HTR-8/SVneo (cell line): ENCODE results near the gene RRAGC.

ENCODE experiments used
- DNase-seq: peaks from one replicate; pipeline ENCODE4 v3.0.0; 2011; ENCODE audit warnings: low spot score, mixed read lengths; ENCODE audit not compliant: insufficient read length
- FAIRE-seq: peaks from 2 replicates; lab custom pipeline; 2011; peaks lifted over from hg19 to GRCh38; lab: Jason Lieb, UNC

Gene RRAGC, protein sequence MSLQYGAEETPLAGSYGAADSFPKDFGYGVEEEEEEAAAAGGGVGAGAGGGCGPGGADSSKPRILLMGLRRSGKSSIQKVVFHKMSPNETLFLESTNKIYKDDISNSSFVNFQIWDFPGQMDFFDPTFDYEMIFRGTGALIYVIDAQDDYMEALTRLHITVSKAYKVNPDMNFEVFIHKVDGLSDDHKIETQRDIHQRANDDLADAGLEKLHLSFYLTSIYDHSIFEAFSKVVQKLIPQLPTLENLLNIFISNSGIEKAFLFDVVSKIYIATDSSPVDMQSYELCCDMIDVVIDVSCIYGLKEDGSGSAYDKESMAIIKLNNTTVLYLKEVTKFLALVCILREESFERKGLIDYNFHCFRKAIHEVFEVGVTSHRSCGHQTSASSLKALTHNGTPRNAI

DNA sequence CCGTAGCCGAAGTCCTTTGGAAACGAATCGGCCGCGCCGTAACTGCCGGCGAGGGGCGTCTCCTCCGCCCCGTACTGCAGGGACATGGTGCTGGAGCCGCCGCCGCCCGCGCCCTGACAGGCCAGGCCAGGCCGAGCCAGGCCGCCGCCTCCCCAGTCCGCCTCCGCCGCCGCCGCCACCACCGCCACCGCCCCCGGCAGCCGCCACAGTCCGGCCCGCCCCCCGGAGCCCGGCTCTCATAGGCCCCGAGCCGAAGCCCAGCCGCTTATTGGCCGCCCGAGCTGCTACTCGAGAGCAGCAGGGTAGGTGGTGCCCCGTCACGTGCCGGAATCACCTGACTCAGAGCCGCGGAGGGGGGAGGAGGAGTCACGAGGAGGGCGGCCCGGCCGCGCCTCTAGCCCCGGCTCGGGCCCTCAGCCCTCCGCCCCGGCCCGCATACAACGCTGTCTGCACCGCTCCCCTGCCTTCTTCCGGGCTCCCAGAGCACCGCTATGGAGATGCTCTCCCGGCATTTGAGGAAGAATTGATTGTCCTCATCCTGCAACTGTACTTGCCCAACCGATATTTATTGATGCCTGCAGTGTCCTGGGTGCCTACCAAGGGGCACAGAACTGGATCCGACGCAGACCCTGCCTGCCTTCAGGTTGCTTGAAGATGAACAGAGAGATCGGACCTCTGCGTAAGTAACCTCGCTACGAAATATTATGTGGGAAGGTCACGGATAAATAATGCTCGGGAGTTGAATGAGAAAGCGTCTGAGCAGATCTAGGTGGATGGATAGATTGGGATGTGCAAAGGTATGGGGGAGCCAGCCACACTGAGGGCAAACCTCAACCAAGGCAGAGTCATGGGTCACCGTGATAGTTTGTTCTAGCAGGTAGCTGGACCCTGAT is at the start of gene RRAGC:
Gene RRAGC, minus strand, starts transcription at position 212 of the 893 bp plus-strand sequence. Its CDS starts 126 bp downstream, at position 86.
- FAIRE-seq (peak; percentile 28), DNase-seq (peak; percentile 99)

DNA sequence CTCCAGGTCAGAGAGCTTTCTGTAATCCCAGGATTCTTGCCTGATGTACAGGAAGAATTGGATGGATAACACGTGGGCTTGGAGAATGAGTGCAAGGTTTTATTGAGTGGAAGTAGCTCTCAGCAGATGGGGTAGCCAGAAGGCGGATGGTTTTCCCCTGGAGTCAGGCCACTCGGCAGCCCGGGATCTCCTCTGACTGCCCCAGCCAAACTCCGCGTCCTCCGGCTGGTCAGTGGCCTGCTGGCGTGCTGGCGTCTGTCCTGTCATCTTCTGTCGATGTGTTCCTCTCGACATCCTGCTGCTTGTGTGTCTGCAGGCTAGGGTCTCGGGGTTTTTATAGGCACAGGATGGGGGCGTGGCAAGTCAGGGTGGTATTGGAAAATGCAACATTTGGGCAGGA is 49.2 kb upstream of the RRAGC start:
- FAIRE-seq (no peak), DNase-seq (no peak)

DNA sequence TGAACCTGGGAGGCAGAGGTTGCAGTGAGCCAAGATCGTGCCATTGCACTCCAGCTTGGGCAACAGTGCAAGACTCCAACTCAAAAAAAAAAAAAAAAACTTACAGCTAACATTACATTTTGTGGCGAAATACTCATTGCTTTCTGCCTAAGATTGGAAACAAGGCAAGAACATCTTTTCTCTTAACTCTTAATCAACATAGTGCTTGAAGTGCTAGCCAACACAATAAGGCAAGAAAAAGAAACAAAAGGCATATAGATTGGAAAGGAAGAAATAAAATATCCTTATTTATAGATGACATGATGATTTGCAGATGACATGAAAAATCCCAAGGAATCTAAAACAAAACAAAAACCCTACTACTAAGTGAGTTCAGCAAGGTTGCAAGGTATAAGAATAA is 46.4 kb upstream of the RRAGC start:
- DNase-seq, result no peak
- FAIRE-seq, result no peak

DNA sequence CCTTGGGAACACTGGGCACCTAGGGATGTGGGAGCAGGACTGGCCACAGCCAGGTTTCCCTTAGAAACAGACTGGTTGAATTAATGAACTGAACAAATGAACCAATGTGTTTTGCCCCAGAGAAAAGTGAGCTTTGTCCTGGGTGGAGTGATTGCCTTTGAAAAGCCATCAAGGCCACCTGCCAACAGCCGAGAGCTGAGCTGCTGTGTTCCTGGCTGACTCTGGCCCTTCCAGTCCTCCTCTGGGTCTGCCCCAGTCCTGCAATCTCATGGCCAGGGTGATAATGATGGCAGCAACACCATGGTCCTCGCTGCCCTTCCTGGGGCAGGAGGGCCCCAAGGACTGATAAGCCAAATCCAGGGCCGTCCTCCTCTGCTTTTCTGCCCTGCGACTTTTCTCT is 40.0 kb upstream of the RRAGC start:
- DNase-seq (no peak), FAIRE-seq (no peak)

DNA sequence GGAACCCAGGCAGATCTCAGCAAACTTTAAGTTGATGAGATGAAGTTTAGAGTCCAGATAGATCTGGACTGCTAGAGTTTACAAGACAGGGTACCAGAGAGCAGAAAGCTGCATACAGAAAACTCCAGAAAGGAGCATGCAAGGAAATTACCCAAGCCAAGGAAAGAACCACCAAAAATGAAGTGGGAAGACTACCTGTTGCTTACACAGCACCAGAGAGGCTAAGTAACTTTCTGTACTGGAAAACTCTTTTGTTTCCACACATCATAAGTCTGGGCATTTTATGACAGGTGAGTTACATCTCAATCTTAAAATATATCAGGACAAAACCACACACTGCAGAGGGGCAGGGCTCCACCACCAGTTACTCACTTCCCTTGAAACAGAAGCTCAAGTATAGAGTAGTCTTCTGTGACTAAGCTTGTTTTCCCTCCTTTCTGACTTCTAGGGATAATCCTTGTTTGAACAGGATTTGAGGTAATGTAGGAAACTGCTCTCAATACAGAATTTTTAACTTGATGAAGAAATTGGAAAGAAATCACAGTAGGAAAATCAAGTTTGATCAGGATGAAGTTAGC is 39.2 kb upstream of the RRAGC start:
- no peak for FAIRE-seq

DNA sequence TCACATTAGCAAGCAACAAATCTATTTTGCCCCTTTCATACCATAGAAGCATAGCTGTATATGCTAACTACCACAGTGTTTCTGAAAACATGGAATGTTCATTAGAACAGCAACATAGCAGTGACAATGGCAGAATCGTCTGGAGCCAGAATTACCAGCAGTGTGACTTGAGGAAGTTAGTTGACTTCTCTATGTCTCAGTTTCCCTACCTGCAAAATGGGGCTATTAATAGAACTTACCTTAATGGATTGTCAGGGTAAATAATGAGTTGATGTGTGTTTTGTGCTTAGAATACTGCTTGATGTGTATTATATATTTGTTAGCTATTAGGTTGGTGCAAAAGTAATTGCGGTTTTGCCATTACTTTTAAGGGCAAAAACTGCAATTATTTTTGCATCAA is 36.6 kb upstream of the RRAGC start:
- FAIRE-seq (no peak), DNase-seq (no peak)

More for the DNA sequence above, 39.2 kb upstream of the RRAGC start:
- DNase-seq, result no peak

DNA sequence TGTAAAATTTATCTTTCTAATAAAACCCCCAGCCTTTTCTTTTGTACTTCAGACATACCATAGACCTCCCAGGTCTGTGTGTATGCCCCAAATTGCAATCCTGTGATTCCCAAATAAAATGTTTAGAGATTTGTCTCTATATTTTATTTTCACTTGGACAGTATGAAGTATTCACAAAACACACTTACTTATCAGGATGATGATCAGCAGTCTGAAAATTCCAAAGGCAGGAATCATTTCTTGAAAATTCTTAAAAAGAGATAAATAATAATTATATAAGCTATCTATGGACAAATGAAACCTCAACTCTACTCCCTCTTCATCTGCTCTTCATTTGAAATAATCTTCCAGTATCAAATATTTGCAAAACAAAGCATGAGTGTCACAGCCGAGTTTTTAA is 33.4 kb upstream of the RRAGC start:
- DNase-seq (no peak), FAIRE-seq (no peak)

DNA sequence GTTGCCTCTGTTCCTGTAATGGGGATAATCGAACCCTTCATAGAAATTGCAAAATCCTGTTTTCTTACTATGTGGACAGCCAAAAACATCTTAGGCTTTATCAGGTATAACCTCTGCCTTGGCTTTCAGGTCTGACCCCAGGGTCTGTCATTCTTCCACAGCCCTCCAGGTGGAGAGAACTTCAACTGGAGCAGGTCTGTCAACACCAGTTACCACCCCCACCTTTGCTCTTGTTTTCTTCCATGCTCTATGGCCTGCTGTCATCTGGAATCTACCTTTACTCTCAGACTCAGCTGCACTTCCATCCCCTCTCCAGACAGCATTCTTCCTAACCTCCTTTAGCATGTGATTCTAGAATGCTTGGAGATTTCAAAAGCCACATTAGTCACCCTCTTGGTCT is 32.2 kb upstream of the RRAGC start:
- FAIRE-seq (no peak), DNase-seq (no peak)

DNA sequence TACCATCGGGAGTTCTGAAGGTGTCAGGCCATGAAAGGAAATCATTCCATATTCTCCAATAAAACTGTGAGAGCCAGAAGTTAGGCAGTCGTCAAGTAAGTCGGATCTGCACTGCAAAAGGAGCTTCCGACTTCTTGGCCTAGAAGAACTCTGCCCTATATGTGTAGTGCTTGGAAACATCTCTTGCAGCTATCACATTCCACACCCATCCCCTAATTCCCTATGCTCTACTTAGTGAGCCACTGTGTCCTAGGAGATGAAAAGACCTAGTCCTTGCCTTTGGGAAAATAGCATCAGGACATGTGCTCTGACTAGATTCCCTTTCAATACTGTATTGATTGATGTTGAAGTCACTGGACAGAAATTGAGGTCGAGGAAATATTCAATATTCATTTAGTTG is 30.0 kb upstream of the RRAGC start:
- DNase-seq (no peak), FAIRE-seq (no peak)

DNA sequence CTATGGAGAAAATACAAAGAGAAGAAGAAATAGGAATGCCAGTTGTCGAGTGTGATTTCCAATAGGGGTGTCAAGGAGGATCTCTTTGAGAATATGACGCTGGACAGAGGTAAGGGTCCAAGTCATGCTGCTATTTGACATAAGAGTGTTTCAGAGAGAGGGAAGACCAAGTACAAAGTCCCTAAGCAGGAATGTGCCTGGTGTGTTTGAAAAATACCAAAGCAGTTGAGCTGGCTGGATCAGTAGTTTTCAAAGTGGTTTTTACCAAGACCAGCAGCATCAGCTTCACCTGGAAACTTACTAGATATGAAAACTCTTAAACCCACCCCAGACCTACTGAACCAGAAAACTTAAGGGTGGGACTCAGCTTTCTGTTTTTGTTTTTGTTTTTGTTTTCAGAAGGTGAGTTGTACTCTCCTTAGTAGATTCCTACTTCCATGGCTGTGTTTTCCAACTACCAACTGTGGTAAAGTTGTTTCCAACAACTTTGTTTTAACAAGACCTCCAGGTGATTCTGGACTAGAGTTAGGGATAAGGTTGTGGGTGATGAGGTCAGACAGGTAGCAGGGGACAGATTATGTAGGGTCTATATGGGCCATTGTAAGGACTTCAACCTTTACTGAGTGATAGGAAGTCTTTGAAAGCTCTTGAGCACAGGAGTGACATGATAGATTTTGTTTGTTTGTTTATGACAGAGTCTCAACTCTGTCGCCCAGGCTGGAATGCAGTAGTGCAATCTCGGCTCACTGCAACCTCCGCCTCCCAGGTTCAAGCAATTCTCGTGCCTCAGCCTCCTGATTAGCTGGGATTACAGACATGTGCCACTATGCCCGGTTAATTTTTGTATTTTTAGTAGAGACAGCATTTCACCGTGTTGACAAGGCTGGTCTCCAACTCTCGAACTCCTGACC is 29.1 kb upstream of the RRAGC start:
- DNase-seq (no peak), FAIRE-seq (no peak)

DNA sequence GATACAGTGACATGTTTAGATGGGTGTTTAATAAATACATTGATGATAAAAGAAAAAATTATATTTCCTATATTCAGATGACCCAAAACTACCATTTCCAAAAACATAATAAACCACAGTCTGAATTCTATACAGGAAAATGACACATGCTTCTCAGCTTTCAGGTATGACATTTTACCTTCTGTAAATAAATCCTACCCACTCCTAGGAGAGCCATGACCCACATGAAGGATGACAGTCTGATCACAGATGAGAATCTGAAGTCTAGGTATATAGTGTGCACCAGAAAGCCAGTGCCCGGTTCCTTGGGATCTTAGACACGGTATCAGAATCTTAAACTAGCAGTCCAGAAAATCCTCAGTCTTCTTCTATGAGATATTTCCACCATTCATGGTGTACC is 25.5 kb upstream of the RRAGC start:
- DNase-seq (no peak), FAIRE-seq (no peak)

DNA sequence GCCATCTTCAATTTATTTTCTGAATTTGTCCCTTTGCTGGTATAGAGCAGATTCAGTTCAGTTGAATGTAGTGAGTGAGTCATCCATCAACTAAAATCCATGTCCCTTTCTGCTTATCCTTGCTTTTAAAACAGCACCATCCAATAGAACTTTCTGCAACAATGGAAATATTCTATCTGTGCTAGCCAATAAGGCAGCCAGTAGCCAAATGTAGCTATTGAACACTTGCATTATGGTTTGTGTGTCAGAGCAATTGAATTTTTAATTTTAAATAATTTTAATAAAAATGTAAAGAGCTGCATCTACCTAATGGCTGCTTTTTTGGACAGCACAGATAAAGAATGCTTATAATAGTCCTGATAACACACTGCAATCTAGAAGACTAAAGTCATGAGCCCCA is 21.9 kb upstream of the RRAGC start, which contains the start of gene GJA9:
Gene GJA9, minus strand, starts transcription at position 101 of the 400 bp plus-strand sequence. CDS start 5,489 bp downstream, outside the sequence.
- no peak for FAIRE-seq
- no peak for DNase-seq

DNA sequence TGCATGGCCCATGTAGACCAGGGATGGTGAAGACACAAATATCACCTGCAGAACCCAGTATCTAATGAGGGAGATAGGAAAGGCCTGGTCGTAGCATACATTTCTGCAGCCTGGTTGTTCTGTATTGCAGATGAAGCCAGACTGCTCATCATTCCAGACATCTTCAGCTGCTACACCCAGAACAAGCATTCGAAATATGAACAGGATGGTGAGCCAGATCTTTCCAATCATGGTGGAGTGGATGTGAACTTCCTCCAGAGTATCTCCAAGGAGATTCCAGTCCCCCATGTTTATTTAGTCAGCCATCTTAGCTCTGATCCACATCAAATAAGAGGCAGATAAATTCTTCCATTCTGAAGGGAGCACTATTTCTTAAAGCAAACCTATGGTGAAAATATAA is 16.2 kb upstream of the RRAGC start:
- no peak for DNase-seq
- no peak for FAIRE-seq

DNA sequence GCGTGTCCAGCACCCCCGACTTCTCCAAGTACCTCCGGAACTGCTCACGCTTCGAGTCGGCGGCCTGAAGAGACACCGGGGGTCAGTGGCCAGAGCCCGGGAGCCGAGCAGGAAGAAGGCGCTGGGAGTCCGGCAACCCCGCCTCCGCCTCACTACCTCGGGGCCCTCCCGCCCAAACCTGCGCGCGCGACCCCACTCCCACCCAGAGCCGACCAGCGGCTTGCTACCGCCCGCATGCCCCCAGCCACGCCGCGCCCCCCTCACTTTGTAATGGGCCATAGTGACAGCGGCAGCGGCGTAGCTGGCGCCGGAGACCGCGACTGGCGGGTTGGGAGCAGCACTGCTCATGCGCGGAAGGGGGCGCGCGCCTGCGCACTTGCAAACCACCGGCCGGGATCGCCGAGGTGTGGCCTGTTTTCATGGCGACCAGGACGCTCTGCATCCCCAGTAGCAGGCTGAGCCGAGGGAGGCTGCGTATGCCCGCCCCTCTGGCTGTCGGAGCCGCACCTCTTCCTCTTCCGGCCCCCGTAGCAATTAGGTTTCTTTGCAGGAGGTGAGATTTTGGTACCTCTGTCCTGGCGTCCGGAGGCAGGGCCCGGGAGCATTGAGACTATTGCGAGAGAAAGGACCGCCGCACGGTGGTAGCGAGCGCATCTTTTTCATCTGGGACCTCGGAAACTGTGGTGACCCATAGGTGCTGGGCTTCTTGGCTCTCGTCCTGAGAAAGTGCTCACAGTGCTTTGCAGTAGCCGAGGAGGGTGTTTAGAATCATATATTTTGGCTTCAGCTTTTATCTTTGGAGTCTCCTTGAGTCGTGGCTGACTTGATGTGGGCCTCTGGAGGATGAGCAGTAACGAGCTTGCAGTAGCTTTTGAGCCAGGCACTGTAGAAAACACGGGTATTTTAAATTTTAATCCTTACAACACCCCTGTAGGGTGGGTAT is 13.7 kb upstream of the RRAGC start, which contains the start of gene MYCBP:
Gene MYCBP, minus strand, starts transcription at position 322 of the 943 bp plus-strand sequence. Its CDS starts 43 bp downstream, at position 279.
- FAIRE-seq, result peak; percentile 94
- peak; percentile 98 for DNase-seq

DNA sequence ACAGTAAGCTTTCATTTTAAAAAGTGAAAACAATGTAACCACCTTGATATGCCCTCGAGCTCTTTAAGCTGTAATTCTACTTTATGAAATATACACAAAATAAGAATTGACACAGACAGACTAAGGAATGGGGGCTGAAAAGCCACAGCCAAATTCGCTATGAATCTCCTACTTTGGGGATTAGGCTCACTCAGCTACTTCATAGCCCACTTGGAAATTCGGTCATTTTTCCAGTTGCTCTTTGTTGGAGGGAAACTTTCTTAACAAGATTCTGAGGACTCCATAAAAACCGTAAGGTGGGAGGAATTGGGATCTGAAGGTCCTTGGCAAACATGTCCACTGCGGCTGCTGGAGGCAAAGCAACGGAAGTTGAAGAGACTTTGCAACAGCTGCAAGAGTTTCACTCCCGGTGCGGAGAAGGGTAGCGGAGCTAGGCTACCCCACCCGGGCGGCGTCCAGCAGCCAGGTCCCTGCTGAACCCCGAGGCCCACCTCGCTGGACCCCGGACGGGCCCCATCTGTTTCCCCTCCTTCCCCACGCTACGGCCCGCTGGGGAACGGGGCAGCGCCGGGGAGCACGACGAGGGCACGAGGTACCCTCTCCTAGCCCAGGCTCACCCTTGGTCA is 12.9 kb upstream of the RRAGC start:
- no peak for DNase-seq
- no peak for FAIRE-seq

DNA sequence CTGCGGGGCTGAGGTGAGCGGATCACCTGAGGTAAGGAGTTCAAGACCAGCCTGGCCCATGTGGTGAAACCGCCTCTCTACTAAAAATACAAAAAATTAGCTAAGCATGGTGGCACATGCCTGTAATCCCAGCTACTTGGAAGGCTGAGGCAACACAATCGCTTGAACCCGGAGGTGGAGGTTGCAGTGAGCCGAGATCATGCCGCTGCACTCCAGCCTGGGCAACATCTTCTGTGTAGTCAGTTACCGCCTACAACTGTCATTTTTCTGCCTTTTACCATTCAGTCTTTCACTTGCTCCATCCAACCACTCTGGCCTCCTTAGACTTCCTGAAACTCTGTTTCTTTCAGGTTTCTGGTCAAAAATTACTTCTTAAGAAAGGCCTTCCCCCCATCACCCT is 11.4 kb upstream of the RRAGC start:
- FAIRE-seq (no peak), DNase-seq (no peak)

DNA sequence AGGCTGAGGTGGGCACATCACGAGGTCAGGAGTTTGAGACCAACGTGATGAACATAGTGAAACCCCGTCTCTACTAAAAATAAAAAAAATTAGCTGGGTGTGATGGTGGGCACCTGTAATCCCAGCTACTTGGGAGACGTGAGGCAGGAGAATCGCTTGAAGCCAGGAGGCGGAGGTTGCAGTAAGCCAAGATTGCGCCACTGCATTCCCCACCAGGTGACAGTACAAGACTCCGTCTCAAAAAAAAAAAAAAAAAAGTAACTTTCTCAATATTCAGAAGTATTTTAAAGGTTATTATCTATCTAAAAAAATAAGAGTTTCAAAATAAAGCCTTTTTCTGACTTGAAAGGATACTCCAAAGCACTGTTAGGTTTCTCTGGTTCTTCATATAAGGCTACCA is 7.6 kb upstream of the RRAGC start:
- FAIRE-seq, result no peak

DNA sequence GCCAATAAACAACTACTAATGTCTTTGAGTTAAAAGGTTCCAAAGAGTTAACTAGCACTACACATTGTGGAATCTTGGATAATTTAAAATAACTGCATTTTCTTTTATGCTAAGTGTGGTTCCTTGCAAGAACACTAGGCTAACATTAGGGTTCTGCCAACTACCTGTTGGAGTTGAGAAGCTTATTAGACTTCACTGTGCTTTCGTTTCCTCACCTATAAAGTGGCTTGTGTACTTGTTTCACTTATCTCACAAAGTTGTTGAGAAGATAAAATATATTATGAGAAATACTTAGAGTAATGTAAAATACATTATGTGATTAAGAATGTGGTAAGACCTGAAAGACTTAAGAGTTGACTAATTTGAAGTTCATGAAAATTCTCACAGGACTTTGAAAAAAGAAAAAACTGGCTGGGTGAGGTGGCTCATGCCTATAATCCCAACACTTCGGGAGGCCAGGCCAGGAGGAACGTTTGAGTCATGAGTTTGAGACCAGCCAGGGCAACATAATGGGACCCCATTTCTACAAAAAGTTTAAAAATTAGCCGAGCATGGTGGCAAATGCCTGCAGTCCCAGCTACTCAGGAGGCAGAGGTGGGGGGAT is 5.6 kb upstream of the RRAGC start:
- FAIRE-seq (no peak), DNase-seq (no peak)

More for the DNA sequence above, 7.6 kb upstream of the RRAGC start:
- no peak for DNase-seq
